GM19043 (cell line): ENCODE measurements around the gene PKP3.

Source experiments
- ATAC-seq: cut with Tn5 transposase; IDR thresholded peaks from one replicate; pipeline ENCODE4 v1.9.1; 2021; ENCODE audit warnings: low read depth; ENCODE audit not compliant: unreplicated experiment

Gene PKP3

GRCh38 chr11:441043-441417, 47.0 kb downstream of the PKP3 start:
- no peak for ATAC-seq

- peak; percentile 79 for ATAC-seq
Observed at GRCh38 chr11:441418-442274, 47.6 kb downstream of the PKP3 start, which contains the start of gene ANO9. Gene ANO9 (minus strand): TSS chr11:442011. CDS start chr11:441926, 85 bp downstream.

- no peak for ATAC-seq
Observed at GRCh38 chr11:442611-443081, 48.6 kb downstream of the PKP3 start.

GRCh38 chr11:443542-444199, 49.7 kb downstream of the PKP3 start:
- ATAC-seq: no peak

- ATAC-seq: no peak
Observed at GRCh38 chr11:444396-445144, 50.6 kb downstream of the PKP3 start.

GRCh38 chr11:445765-446588, 52.0 kb downstream of the PKP3 start:
- ATAC-seq: no peak

- ATAC-seq: no peak
Observed at GRCh38 chr11:446891-447290, 52.9 kb downstream of the PKP3 start.

GRCh38 chr11:447923-448731, 54.1 kb downstream of the PKP3 start:
- ATAC-seq: peak; percentile 44

GRCh38 chr11:449889-450808, 56.1 kb downstream of the PKP3 start, which contains the start of gene PTDSS2:
Gene PTDSS2 (plus strand): TSS chr11:450279. CDS start chr11:450456, 177 bp downstream.
- peak; percentile 71 for ATAC-seq

- no peak for ATAC-seq
Observed at GRCh38 chr11:450809-451451, 56.9 kb downstream of the PKP3 start.

GRCh38 chr11:451738-452137, 57.7 kb downstream of the PKP3 start:
- no peak for ATAC-seq

- no peak for ATAC-seq
Observed at GRCh38 chr11:452203-452744, 58.3 kb downstream of the PKP3 start.

- no peak for ATAC-seq
Observed at GRCh38 chr11:452916-453527, 59.0 kb downstream of the PKP3 start.

GRCh38 chr11:453564-453963, 59.6 kb downstream of the PKP3 start:
- no peak for ATAC-seq

GRCh38 chr11:454043-454442, 60.0 kb downstream of the PKP3 start:
- no peak for ATAC-seq
